ENCODE measurements around the gene SLC25A44. TPM values are rescaled to one million over a fixed set of nuclear protein-coding genes. Genes with fewer than 3 reads are reported as not detected.

SLC25A44 gene
- total RNA-seq, 3 donors from 2014 or later, result 19.8 to 31.1 (median 24.8) TPM

- TF ChIP-seq CTCF (IDR thresholded peaks at IDR 0.05), result no peak
- no peaks in the 10 kb centered on the region for H3K9me3 ChIP-seq
- DNase-seq (peak in 1 of 3 donors; percentile 15), ATAC-seq (no peak)
- no peak overlapping the region for H3K4me3 ChIP-seq
- H3K4me1 ChIP-seq (ENCODE audit: low read depth), result no peaks in the 10 kb centered on the region
- intact Hi-C loops (cut with DNase I, micrococcal nuclease), result no loop called here
- H3K36me3 ChIP-seq (ENCODE audit: low read depth), result no peaks in the 10 kb centered on the region
Observed at GRCh38 chr1:156157966-156158365, 35.9 kb upstream of the SLC25A44 start.

GRCh38 chr1:156160000-156160742 is 33.7 kb upstream of the SLC25A44 start:
- no peaks in the 10 kb centered on the region for H3K9me3 ChIP-seq
- intact Hi-C loops (cut with DNase I, micrococcal nuclease), result no loop called here
- TF ChIP-seq CTCF (IDR thresholded peaks at IDR 0.05), result no peak
- no peak overlapping the region for H3K4me3 ChIP-seq
- no peaks in the 10 kb centered on the region for H3K36me3 ChIP-seq (ENCODE audit: low read depth)
- H3K4me1 ChIP-seq (ENCODE audit: low read depth), result no peaks in the 10 kb centered on the region
- DNase-seq (peak in 1 of 3 donors; percentile 44), ATAC-seq (no peak)

GRCh38 chr1:156160743-156161171 is 33.1 kb upstream of the SLC25A44 start:
- H3K4me1 ChIP-seq (ENCODE audit: low read depth), result no peaks in the 10 kb centered on the region
- ATAC-seq (peak; percentile 79), DNase-seq (peak; percentile 72 to 80 (median 77))
- intact Hi-C loops (cut with DNase I, micrococcal nuclease), result no loop called here
- no peaks in the 10 kb centered on the region for H3K9me3 ChIP-seq
- no peak for TF ChIP-seq CTCF (IDR thresholded peaks at IDR 0.05)
- no peak overlapping the region for H3K4me3 ChIP-seq
- H3K36me3 ChIP-seq (ENCODE audit: low read depth), result no peaks in the 10 kb centered on the region

- no peak for ATAC-seq
- no peak overlapping the region for H3K4me3 ChIP-seq
- no peaks in the 10 kb centered on the region for H3K36me3 ChIP-seq (ENCODE audit: low read depth)
- no peaks in the 10 kb centered on the region for H3K9me3 ChIP-seq
- intact Hi-C loops (cut with DNase I, micrococcal nuclease), result no loop called here
- no peak for DNase-seq
- TF ChIP-seq CTCF (IDR thresholded peaks at IDR 0.05), result no peak
- no peaks in the 10 kb centered on the region for H3K4me1 ChIP-seq (ENCODE audit: low read depth)
Observed at GRCh38 chr1:156162430-156163037, 31.4 kb upstream of the SLC25A44 start.

GRCh38 chr1:156163712-156164111 is 30.2 kb upstream of the SLC25A44 start:
- Histone ChIP-seq H3K4me3 (no peak overlapping the region), H3K36me3 (ENCODE audit: low read depth) (no peaks in the 10 kb centered on the region), H3K4me1 (ENCODE audit: low read depth) (no peaks in the 10 kb centered on the region), H3K9me3 (no peaks in the 10 kb centered on the region)
- TF ChIP-seq CTCF (IDR thresholded peaks at IDR 0.05), result no peak
- DNase-seq (no peak), ATAC-seq (no peak)
- intact Hi-C loops (cut with DNase I, micrococcal nuclease), result no loop called here

Data from mucosa of descending colon (tissue), 3 donors.